Liver (tissue), 3 donors: Measurements from ENCODE around the gene TSHZ2.

Experiments used
- NR2F2 ChIP-seq: IDR thresholded peaks from 2 replicates; pipeline ENCODE4 v1.6.1; 2016; ENCODE audit warnings: antibody characterized with exemption
- TAF1 ChIP-seq: conservative IDR thresholded peaks from 2 replicates; pipeline ENCODE4 v1.6.1; 2016; ENCODE audit warnings: antibody characterized with exemption, mild to moderate bottlenecking
- YY1 ChIP-seq: IDR thresholded peaks from 2 replicates; pipeline ENCODE4 v1.6.1; 2016; ENCODE audit warnings: antibody characterized with exemption, mild to moderate bottlenecking
- TF ChIP-seq, protein P1 (sequence below): fragments of 150-350 bp; IDR thresholded peaks from 2 replicates; pipeline ENCODE4 v1.5.1; 2017; ENCODE audit warnings: improper control_type of control experiment, low read depth, low read length; ENCODE audit not compliant: missing input control
- TF ChIP-seq, protein P2 (sequence below): IDR thresholded peaks from 2 replicates; pipeline ENCODE4 v1.6.1; 2016; ENCODE audit warnings: antibody characterized with exemption, mild to moderate bottlenecking
- donor health status: healthy.
- donor health status: healthy.

DNA sequence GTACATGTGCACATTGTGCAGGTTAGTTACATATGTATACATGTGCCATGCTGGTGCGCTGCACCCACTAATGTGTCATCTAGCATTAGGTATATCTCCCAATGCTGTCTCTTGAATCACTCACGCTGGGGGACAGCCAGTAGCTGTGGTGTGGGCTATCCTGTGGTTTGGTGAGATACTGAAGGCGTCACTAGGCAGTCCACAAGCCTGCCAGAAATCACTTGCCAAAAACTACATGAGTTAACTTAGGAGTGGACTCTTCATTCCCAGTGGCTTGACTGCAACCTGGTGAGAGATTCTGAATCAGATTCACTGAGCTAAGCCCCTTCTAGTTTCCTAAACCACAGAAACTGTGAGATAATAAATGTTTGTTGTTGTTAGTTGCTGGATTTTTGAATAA lies 191.3 kb downstream of the TSHZ2 start:
- TF ChIP-seq, protein P1, sequence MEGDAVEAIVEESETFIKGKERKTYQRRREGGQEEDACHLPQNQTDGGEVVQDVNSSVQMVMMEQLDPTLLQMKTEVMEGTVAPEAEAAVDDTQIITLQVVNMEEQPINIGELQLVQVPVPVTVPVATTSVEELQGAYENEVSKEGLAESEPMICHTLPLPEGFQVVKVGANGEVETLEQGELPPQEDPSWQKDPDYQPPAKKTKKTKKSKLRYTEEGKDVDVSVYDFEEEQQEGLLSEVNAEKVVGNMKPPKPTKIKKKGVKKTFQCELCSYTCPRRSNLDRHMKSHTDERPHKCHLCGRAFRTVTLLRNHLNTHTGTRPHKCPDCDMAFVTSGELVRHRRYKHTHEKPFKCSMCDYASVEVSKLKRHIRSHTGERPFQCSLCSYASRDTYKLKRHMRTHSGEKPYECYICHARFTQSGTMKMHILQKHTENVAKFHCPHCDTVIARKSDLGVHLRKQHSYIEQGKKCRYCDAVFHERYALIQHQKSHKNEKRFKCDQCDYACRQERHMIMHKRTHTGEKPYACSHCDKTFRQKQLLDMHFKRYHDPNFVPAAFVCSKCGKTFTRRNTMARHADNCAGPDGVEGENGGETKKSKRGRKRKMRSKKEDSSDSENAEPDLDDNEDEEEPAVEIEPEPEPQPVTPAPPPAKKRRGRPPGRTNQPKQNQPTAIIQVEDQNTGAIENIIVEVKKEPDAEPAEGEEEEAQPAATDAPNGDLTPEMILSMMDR = no peak
- TF ChIP-seq TAF1 (no peak), NR2F2 (no peak), YY1 (no peak)
- TF ChIP-seq, protein P2, sequence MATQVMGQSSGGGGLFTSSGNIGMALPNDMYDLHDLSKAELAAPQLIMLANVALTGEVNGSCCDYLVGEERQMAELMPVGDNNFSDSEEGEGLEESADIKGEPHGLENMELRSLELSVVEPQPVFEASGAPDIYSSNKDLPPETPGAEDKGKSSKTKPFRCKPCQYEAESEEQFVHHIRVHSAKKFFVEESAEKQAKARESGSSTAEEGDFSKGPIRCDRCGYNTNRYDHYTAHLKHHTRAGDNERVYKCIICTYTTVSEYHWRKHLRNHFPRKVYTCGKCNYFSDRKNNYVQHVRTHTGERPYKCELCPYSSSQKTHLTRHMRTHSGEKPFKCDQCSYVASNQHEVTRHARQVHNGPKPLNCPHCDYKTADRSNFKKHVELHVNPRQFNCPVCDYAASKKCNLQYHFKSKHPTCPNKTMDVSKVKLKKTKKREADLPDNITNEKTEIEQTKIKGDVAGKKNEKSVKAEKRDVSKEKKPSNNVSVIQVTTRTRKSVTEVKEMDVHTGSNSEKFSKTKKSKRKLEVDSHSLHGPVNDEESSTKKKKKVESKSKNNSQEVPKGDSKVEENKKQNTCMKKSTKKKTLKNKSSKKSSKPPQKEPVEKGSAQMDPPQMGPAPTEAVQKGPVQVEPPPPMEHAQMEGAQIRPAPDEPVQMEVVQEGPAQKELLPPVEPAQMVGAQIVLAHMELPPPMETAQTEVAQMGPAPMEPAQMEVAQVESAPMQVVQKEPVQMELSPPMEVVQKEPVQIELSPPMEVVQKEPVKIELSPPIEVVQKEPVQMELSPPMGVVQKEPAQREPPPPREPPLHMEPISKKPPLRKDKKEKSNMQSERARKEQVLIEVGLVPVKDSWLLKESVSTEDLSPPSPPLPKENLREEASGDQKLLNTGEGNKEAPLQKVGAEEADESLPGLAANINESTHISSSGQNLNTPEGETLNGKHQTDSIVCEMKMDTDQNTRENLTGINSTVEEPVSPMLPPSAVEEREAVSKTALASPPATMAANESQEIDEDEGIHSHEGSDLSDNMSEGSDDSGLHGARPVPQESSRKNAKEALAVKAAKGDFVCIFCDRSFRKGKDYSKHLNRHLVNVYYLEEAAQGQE = no peak
